SH-SY5Y (cell line): Measurements from ENCODE around the gene FAM98A.

Experiments used
- GATA2 ChIP-seq: IDR thresholded peaks from 2 replicates; pipeline ENCODE4 v1.6.1; 2011; ENCODE audit warnings: mild to moderate bottlenecking, low read depth, low read length
- GATA3 ChIP-seq: IDR thresholded peaks from 2 replicates; pipeline ENCODE4 v1.6.1; 2011; ENCODE audit warnings: low read depth, mild to moderate bottlenecking, low read length, moderate library complexity

GRCh38 chr2:33559328-33559727 is 39.8 kb downstream of the FAM98A start:
- TF ChIP-seq GATA2 (no peak), GATA3 (no peak)
